Fibroblast of gingiva (primary cell): ENCODE results near the gene TNIK.
"Not testable (repeated sequence)": the region's sequence is repeated elsewhere in the genome, so short reads cannot be mapped to it uniquely, and the experiment has no call there.

ENCODE experiments used
- DNase-seq: peaks from one replicate; pipeline ENCODE4 v3.0.0-alpha.2; 2011; ENCODE audit warnings: low read depth

Gene TNIK

DNA sequence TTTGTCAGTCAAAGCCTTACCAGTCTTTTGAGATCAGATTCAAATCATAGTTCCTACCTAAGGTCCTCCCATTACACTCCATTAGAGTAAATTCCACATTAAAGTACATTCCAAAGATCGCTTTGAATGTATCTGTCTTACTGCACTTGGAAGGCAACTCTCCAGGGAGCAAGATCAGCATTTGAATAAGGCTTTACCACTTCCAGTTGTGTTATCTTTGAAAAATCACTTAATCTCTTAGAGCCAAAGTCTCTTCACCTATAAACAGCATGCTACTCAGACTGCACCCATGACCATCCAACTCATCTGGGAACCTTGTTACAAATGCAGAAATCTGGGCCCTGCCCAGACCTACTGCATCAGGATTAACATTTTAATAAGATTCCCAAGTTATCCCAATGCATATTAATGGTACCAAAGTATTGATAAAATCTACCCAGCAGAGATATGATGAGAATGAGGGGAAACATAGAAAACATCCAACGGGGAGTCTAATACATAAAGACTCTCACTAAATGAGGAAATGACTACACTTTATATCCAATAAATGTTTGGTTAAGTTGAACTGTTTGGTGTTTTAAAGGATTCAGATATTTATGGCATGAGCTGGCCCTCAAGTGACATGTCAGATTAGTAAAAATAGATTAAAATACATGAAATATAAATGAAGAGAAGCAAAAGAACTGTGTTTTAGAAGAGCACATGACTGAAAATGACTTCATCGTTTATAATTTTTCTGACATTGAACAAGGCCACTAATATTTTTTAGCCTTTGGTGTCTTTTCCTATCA is 75.9 kb downstream of the TNIK start:
- DNase-seq: no peak

DNA sequence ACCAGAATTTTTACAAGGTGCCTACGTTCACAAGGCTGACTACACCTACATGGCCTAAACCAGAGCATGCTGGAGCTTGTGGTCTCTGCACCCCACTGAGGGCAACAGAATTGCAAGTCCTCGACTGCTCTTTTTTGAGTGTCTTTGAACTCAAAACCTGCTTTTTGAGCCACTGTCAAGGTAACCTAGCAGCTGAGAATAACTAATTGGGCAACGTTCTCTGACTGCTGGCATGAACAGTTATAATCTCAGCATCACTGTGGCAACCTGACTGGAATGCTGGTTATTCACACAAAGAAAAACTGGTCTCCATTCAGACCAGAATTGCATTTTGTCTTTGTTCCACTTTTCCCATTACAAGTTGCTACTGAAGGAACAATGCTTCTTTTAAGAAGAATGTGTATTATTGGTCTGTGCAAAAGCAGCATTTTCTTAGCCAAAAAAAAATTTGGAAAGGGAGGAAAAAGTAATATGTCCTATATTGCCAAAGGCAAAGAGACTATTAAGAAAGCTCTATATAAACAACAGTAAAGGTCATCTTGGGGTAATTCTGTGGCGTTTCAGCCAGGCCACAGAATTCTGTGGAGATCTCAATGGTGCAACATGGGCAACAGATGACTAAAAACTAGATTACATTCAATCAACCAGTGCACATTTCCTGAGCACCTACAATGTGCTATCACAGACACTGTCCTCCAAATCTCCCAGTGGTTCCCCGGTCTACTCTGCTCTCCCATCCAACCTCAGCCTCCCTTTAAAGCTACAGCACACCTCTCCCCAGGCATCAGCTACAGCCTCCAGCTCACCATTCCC is 76.8 kb downstream of the TNIK start:
- DNase-seq: peak; percentile 58

DNA sequence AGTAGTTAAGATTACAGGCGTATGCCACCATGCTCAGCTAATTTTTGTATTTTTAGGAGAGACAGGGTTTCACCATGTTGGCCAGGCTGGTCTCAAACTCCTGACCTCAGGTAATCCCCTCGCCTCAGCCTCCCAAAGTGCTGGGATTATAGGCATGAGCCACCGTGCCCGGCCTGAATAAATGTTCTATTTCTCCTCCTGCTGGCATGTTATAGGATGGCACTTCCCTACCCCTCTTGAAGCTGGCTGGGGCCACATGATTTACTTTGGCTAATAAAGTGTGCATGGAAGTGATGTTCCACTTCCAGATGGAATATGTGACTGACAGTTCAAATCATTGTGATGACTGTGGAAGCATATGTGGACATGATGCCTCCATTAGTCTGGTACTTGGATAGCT is 77.9 kb downstream of the TNIK start:
- not testable (repeated sequence) for DNase-seq

GRCh38 chr3:171380711-171381425 is 79.3 kb downstream of the TNIK start:
- DNase-seq: no peak

DNA sequence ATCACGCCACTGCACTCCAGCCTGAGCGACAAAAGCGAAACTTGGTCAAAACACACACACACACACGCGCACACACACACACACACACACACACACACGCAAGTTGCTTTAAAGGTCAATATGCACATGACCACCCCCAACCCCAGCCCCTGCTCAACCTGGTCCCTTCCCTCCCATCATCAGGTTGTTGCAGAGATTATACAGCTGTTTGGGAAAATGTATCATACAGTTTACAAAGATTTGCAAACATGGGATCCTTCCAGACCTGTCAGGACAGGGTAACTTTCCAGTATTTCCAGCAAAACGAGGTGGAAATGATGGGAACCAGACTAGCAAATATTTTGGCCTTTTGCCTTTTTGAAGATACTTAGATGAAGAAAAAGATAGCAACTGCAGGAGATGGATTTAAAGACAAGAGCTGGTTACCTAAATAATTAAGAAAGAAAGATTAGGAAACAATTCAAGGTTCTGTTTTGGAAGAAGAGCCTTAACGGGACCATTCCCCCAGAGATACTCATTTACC is 80.2 kb downstream of the TNIK start:
- no peak for DNase-seq

DNA sequence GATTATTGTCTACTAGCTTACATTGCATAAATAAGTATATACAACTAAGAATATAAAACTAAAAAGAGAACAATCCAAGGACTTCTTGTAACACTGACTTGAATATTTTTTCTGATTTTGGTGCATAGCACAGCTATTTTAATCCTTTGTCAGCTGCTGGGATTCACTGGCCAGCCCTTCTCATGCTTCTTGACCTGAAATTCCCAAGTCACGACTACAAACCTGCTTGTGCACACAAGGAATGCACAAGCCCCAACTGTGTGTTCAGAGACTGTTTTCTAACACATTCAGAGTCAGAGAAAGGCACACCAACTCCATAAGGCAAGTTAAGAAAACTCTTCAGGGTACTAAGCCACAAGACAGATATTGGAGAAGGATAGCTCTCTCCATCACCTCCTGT is 80.9 kb downstream of the TNIK start:
- no peak for DNase-seq

DNA sequence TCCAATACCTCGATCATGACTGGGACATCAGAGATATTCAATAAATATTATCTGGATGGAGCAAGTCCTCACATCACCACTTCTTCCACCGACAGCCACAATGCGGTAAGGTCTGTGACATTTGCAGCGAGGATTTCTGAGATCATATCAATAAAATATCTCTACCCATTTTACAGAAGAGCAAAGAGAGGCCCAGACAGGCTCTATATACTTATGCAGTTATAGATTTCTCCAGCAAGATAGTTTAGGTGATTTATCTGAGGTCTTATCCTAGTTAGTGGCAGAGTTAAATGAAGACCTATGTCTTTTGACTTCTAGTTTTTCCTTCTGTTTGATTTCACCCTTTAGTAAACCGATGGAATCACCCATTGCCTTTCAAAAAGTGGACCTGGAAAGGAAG is 81.6 kb downstream of the TNIK start:
- no peak for DNase-seq

GRCh38 chr3:171377859-171378258 is 82.3 kb downstream of the TNIK start:
- no peak for DNase-seq

GRCh38 chr3:171376596-171376947 is 83.6 kb downstream of the TNIK start:
- DNase-seq: no peak

DNA sequence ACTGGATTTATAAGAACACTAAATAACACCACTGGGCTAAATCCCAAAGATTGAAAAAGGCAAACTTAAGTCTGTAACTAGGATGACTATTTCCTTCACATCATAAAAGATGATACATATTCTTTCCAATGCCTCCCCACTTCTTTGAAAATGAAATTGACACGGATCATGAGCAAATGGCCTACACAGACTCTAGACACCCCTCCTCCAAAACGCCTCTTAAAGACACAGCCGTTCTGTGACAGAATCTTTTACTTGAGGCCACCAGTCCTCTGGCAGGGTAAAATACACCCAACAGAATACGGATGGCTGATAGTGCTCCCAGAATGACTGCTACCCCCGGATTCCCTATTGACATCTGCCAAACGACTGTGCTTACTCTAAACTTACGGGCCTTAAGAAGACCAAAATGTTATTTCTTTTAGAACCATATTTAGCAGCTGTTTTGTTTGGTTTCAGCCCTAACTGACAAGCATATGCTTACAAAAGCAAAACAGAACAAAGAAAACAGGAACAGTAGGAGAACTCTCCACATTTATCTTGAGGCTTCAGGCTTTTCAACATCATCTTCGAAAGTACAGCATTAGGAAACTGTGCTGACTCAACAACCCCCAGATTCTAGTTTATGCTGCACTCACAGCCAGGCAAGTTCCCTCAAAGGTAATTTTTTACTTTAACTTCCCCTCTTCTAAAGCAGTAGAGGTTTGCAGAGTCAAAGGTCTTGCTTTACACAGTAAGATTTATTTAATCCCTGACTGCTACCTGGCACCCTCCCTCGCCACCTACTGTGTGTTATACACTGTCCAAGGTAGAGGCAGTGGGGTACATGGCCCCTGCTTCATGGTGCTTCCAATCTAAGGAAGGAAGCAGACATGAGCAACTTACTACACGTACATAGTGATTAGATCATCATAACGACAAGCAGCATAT is 84.3 kb downstream of the TNIK start:
- no peak for DNase-seq

GRCh38 chr3:171374661-171375285 is 85.4 kb downstream of the TNIK start:
- no peak for DNase-seq

DNA sequence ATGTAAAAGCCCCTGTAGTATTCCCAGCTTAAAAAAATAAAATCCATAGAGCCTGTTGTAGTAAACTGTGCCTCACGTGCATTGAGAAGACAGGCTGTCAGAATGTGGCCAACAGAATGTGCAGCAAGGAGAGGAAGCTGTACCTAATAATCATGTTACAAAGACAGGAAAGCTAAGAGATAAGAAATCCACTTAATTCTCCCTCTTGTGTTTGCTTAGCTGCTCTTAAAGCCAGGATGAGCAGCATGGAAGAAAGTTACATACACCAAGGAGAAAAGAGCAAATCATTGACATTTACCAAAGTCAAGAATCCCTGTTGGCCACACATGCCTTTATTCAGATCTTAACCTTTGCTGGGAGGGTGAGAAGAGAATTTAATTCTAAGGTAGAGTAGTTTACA is 85.9 kb downstream of the TNIK start:
- no peak for DNase-seq

GRCh38 chr3:171373711-171374110 is 86.5 kb downstream of the TNIK start:
- DNase-seq: no peak

DNA sequence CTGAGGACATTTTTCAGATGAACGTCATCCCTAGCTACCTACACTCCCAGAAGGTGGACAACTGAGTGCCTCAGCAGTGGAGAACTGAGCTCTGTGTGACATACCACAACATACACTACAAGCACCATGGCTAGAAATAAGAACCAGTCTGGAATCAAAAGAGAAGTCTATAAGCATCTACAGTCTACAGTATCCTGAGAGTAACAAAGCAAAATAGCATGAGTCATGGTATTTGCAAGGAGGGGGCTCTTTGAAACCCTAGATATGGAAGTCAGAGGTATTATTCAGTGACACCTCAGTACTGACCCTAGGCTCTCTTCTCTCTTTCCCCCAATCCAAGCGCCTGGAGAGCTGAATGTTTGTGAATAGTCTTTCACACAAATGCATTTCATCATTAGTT is 87.5 kb downstream of the TNIK start:
- DNase-seq: no peak

DNA sequence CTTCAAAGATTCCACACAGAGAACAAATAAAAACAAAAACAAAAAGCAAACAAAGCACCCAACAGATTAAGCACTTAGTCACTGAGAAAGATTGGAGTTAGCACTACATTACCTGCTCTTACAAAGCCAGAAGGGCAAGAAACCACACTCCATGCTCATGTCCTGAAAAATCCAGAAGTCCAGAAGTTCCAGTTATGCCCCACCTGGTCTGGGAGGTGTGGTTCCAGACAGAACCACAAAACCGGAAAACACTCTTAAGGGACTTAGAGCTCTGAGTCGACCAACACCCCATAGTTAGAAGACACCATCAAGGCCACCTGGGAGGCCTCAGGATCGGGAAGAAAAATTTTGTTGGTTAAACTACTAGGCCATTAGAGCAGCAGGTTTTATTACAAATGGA is 88.9 kb downstream of the TNIK start:
- no peak for DNase-seq

GRCh38 chr3:171369156-171369555 is 91.0 kb downstream of the TNIK start:
- DNase-seq: no peak

GRCh38 chr3:171366738-171367137 is 93.5 kb downstream of the TNIK start:
- DNase-seq: not testable (repeated sequence)

GRCh38 chr3:171366043-171366442 is 94.2 kb downstream of the TNIK start:
- DNase-seq: no peak

GRCh38 chr3:171365489-171365888 is 94.7 kb downstream of the TNIK start:
- DNase-seq: peak; percentile 6

GRCh38 chr3:171364500-171364899 is 95.7 kb downstream of the TNIK start:
- no peak for DNase-seq

- no peak for DNase-seq
These were observed 97.0 kb downstream of the TNIK start for GRCh38 chr3:171363202-171363601.
